ENCODE results near the gene ASNSD1.

GRCh38 chr2:189613650-189614420, 47.4 kb upstream of the ASNSD1 start:
- TF ChIP-seq ISL2 (CRISPR knock-in tag; IDR thresholded peaks at IDR 0.05) (no peak), POLR2A (IDR thresholded peaks at IDR 0.05; ENCODE audit: insufficient read depth in 1 of 2, low read depth in 2 of 2, low read length in 2 of 2) (no peak), NFE2 (CRISPR knock-in tag; IDR thresholded peaks at IDR 0.05) (no peak), HIVEP1 (CRISPR knock-in tag; IDR thresholded peaks at IDR 0.05) (no peak)

All from HepG2 (cell line).